Inflammatory macrophage (primary cell): ENCODE measurements around the gene SELL.
A peak's percentile ranks its signal among the peaks of the same experiment; 100 is the strongest.
"Not testable (repeated sequence)": the region's sequence is repeated elsewhere in the genome, so short reads cannot be mapped to it uniquely, and the experiment has no call there.

Experiments used
- DNase-seq, 2 donors: peaks; one replicate each; pipeline ENCODE4 v3.0.0-alpha.2; 2020 to 2022

The SELL gene

DNA sequence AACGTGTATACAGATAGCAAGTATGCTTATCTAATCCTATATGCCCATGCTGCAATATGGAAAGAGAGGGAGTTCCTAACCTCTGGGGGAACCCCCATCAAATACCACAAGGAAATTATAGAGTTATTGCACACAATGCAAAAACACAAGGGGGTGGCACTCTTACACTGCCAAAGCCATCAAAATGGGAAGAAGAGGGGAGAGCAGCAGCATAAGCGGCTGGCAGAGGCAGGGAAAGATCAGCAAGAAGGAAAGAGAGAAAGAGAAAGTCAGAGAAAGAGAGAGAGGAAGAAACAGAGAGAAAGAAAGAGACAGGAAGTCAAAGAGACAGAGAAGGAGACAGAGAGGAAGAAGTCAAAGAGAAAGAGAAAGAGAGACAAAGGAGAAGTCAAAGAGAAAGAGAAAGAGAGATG, 44.2 kb downstream of the SELL start:
- DNase-seq: peak in 1 of 2 donors; percentile 7

DNA sequence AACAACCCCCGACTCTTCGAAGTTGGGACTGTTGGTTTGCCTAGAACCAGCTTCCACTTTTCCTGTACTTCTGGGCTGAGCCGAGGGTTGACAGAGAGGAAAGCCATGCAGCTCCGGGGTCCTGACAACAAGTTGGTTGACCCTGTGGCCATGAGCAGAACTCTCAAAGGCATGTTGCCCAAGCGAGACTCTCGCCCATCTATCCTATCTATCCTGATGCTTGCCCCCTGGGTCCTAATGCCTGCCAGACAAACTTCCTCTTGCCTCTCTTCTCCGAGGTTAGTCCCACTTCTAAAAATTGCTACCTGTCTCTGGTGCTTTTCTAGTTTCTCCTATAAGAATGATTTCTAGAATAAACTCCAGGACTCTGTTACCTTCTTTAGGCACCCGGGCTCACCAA, 48.7 kb downstream of the SELL start:
- DNase-seq: not testable (repeated sequence)

GRCh38 chr1:169661066-169661465, 50.4 kb downstream of the SELL start:
- not testable (repeated sequence) for DNase-seq

DNA sequence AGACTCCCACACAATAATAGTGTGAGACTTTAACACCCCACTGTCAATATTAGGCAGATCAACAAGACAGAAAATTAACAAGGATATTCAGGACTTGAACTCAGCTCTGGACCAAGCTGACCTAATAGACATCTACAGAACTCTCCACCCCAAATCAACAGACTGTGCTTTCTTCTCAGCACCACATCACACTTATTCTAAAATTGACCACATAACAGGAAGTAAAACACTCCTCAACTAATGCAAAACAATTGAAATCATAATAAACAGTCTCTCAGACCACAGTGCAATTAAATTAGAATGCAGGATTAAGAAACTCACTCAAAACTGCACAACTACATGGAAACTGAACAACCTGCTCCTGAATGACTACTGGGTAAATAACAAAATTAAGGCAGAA, 52.6 kb downstream of the SELL start:
- DNase-seq: not testable (repeated sequence)

- no peak for DNase-seq
Observed at GRCh38 chr1:169653873-169654272, 57.5 kb downstream of the SELL start.

DNA sequence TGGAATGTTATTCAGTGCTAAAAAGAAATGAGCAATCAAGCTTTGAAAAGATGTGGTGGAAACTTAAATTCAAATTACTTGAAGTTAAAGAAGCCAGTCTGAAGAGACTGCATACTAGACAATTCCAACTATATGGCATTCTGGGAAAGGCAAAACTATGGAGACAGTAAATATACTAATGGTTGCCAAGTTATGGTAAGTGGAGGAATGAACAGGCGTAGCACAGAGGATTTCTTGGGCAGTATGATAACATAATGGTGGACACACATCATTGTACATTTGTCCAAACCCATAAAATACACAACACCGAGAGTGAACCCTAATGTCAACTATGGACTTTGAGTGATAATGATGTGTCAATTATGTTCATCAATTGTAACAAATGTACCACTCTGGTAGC, 60.4 kb downstream of the SELL start:
- DNase-seq: no peak

DNA sequence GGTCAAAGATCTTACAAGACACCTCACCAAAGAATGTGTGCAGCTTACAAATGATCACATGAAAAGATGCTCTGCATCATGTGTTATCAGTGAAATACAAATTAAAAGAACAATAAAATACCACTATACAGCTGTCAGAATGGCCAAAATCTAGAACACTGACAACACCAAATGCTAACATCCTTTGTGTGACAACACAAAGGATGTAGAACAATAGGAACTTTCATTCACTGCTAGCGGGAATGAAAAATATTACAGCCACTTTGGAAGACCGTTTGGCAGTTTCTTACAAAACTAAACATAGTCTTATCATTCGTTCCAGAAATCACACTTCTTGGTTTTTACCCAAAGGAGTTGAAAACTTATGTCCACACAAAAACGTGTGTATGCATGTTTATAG, 60.9 kb downstream of the SELL start:
- DNase-seq: no peak

DNA sequence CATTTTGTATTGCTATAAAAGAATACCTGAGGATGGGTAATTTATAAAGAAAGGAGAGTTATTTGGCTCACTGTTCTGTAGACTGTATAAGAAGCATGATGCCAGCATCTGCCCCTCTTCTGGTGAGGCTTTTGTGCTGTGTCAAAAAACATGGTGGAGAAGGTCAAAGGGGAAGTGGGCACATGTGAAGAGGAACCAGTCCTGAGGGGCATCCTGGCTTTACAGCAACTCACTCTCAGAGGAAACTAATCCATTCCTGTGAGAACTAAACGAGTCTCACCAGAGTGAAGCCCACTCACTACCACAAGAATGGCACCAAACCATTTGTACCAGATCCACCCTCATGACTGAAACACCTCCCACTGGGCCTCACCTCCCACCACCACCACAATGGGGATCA, 62.7 kb downstream of the SELL start:
- no peak for DNase-seq

DNA sequence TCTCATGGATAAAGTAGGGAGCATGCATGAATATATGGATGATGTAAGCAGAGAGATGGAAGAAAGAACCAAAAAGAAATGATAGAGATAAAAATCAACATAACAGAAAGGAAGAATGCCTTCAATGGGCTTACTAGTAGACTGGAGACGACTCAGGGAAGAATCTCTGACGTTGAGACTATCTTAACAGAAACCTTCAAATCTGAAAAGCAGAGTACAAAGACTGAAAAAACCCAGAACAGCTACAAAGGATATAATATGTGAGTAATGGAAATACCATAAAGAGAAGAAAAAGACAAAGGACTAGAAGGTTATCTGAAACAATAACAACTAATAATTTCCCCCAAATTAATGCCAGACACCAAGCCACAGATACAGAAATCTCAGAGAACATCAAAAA, 63.2 kb downstream of the SELL start:
- no peak for DNase-seq

- no peak for DNase-seq
Observed at GRCh38 chr1:169647512-169647911, 63.9 kb downstream of the SELL start.

- DNase-seq: no peak
Observed at GRCh38 chr1:169644297-169644696, 67.1 kb downstream of the SELL start.
